NCI-H146 (cell line): Measurements from ENCODE around the gene DCP2.
A peak's percentile ranks its signal among the peaks of the same experiment; 100 is the strongest.

Experiments used
- DNase-seq: peaks from one replicate; lab custom pipeline; 2025; lab: John Stamatoyannopoulos, UW

The DCP2 gene

DNA sequence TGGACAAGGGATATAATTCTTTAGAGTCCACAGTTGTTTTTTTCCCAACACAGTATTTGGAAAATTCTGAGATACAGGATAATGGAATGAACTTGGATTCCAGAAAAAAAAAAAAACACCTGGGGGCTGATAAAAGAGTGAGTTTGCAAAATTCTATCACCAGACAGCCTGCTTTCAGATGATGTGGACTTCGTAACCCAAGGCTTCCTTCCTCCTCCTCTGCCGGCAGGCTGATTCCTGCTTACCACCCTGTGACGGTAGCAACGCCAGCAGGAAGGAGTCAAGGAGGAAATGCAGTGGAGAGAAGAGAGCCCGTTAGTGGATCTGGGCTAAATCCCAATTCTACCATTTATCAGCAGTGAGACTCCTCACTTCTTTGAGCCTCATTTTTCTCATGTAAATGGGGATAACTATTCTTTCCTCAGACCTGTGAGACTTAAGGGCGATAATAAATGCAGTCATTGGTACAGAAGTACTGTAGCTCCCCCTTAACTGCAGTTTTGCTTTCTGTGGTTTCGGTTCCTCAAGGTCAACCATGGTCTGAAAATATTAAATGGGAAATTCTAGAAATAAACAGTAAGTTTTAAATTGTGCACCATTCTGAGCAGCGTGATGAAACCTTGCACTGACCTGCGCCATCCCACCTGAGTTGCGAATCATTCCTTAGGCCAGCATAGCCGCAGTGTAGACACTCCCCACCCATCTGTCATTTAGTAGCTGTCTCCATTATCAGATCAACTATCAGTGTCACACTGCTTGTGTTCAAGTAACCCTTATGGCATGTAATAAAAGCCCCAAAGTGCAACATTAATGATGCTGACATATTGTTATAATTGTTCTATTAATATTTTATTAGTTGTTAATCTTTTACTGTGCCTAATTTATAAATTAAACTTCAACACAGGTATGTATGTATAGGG lies 71.4 kb downstream of the DCP2 start:
- DNase-seq = no peak

DNA sequence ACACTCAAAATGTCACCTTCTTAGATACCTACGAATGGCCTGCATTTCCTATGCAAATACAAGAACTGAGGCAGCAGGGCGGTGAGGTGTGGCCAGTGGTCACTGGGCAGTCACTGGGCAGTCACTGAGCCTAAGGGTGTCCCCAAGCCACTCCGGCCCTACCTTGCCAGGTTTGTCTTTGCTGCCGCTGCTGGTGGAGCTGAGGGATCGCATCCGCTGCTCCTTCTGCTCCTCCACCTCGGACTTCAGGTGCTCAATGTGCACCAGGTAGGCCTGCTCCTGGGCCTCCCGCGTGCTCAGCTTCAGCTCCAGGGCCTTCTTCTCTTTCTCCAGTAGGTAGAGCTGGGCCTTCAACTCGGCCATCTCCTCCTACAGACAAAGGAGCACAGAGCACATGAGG lies 72.3 kb downstream of the DCP2 start:
- DNase-seq = no peak

DNA sequence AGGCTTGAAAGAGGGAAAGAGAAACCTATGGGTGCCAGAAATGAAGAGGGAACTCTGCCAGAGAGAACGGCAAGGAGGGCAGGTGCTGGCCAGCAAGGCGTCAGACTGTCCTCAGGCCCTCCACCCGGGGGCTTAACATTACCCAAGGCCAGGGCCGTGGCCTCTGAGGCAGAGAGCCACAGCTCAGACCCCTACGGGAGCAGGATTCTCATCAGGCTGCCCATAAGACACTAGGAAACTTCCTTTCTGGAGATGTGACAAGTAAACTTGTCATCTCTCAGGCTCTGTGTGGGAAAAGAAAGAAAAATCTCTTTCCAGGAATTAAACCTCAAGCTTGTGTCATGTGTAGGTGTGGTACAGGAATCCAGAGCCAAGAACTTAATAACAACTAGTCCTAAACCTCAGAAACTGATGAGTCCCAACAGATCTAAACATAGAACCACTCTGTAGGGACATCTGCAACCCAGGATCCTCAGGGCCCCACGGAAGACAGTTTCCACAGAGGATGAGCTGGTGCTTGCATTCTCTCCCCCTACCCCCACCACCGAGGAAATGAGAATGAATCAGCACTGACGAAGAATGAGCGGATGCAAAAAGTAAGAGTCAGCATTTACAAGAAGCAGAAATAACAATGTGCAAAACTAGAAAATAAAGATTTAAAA lies 74.3 kb downstream of the DCP2 start:
- no peak for DNase-seq

DNA sequence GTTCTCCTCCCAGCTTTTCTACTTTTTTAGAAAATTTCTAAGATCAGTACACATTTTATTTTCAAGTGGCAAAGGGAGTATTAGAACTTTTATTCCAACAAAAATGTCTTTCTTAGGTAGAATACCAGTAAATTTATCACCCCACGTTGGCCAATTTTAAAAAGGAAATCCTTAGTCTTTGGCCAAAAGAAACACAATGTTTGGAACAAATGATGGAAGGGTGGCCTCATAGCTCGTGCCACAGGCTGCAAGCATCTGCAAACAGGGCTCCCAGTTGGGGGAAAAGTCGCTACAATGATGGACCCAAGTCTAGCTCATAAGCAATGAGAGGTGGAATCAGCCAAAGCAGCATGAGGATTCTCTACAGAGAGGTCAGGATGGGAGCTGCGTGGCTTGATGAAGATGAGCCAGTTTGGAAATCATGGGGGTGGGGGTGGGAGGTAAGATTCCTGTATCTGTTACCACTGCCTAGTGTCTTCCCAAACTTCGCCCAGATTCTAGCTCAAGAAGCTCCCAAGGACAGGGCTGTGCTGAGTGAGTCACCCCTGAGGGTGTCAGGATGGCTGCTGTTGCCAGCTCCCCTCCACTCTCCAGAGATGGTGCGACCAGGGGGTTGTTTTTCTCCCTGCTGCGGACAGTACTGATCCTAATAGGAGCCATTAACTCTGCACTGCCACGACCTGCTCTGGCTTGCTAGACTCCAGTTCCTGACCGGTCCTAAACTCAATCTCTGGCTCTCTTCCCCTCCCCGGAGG lies 75.6 kb downstream of the DCP2 start:
- no peak for DNase-seq

DNA sequence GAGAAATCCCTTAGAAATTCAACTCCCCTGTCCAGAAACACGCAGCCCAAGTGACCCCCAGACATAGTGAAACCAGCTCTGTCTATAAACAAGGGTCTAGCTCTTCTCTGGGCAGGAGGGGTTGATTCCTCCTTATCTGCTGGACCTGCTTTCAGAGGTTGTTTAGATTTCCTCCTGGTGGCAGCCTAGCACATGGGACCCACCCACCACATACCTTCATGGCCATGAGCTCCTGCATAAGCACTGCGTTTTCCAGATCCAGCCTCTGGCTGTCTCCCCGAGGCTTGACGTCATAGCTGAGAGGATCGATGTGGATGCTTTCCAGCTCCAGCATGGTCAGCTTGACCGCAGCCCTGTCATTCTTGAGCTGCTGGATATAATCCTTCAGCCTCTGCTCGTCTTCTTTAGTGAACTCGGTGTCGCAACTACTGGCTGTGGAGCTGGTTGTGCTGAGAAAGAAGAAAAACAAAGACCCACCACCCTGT lies 77.0 kb downstream of the DCP2 start:
- no peak for DNase-seq

DNA sequence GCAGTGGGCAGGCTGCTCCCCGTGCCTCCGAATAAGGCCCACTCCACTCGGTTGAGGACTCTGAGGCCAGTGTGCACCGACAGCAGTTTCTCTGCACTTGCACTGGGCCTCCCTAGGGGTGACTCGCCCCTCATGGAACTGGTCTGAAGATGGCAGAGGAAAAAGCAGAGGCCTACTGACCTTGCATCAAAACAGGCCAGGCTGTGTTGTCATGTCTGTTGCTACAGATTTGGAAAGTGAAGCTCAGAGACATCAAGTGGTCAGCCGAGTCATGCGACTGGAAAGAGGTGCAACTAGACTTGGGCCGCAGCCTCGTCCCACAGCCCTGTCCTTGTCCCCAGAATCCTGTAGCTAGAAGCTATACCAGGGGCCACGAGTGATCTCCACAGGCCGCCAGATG lies 78.3 kb downstream of the DCP2 start:
- no peak for DNase-seq

DNA sequence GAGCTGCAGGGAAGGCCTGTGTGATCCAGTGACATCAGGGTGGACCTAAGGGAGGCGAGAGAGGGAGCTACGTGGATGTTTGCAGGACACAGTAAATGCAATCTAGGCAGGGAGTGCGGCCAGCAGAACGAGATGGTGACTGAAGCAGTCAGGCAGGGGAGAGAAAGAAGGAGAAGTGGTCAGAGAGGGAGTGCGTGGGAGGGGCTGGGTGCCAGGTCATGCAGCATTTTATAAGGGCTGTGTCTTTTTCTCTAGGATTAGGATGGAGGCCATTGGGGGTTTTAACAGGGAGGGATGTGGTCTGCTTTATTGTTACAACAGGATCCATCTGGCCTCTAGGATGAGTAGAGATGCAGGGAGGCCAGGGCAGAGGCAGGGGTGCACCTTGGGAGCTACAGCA lies 80.4 kb downstream of the DCP2 start:
- no peak for DNase-seq

DNA sequence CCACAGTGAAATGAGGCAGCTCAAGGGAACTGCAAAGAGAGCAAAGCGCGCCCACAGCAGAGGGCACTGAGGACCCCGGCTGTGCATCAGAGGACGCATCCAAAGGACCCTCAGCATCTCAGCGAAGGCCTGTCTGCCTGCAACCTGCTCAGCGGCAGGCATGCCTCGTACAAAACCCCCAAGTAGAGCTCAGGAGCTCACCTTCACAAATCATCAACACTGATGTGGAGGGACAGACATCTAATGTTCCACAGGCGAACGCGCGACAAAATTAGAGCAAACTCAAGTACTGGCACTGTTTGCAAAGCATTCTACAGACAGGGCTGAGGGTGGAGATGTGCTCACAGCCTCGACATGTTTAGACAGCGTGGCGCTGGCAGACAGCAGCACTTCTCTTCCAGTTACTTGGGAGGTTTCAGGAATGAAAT lies 81.0 kb downstream of the DCP2 start:
- no peak for DNase-seq

DNA sequence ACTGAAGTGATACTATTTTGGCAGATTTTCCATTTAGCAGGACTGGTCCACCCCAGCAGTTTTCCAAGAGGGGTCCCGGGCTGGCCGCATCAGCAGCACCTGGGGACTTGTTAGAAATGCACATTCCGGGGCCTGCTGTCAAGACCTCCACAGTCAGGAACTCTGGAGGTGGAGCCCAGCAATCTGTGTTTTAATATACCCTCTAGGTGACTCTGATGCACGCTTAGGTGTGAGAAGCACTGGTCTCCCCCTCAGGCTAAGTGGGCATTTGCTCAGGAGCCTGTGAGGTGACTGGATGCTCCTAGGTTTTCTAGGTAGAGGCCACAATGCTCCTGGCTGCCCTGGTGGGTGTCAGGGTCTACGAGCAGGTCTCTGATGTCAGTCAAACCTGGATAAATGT lies 81.7 kb downstream of the DCP2 start:
- DNase-seq = no peak

DNA sequence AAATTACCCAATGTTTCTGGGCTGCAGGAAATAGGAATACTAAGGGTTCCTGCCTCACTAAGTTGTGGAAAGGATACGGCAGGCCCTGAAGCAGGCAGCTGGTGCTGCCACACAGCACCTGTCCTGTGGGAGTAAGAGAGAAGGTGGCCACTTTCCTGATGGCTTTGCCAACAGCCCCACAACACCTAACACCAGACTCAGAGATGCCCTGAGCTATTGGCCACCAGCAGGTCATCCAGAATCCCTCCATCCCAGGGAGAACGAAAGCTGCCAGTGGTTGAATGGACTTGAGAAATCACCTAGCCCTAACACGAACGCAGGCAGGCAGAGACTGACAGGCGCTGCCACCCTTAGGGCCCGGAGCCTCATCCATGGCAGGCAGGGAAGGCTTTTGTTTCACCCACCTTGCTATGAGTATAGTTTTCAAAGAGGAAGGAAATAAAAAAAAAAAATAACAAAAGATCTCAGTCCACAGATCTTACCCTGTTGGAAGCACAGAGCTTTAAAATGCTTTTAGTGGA lies 82.2 kb downstream of the DCP2 start:
- peak; percentile 40 for DNase-seq

DNA sequence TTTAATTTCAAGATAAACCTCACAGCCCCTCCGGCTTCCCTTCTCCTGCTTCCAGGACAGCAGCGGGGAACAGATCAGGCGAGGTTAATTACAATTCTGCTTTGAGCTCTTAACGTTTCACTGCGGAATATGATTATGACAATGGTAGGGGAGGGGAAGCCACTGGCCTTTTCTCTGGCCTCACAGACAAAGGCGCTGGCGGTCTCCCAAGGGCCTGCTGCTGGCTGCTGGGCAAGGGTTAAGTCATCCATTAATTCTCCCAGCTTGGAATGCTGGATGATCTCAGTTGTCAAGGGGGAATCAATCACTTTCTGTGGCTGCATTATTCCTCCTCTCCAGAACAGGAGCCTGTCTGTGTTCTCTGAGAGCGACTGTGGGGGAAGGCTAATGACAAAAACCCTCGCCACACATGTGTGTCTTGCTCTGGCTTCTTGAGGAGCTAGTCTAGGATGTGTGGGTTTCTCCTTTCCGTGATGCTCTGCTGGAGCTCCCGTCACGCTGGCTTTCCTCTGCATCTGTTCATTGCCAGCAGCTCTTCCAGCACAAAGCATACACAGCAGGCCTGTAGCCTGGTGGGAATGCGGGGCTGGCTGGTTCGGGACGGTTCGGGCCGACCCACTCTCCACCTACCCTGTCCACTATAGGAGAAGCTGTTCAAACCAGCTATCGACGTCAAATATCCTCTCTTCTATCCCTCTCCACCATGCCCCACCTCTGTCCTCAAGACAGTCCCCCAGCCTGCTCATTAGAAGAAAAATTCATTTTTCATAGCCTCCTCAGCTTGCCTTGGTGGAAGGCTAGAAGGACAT lies 82.8 kb downstream of the DCP2 start:
- peak; percentile 58 for DNase-seq

DNA sequence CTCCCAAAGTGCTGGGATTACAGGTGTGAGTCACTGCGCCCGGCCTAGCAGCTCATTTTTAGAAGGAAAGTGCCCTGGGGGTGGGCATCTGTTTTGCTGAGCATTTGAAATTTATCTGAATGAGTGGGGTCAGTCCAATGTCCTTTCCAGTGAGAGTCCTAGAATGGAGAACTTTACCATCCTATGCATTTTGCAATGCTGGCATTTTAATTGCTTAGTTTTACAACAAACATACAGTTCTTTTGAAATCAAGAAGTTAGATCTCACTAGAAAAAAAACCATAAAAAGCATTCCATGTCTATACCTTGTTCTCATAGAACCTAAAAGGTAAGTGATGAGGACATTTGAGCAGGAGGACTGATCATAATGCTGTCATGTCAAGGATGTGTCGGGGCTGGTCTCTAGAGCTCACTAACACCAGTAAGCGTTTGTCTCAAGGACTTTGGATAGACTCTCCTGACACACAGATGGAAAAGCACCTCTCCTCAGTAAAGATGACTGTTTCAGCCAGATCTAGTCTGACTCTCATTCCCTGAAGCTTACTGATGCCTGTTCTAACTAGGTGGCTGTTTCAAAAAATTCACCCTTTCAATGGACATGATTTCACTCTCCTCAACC lies 83.9 kb downstream of the DCP2 start:
- DNase-seq = no peak

DNA sequence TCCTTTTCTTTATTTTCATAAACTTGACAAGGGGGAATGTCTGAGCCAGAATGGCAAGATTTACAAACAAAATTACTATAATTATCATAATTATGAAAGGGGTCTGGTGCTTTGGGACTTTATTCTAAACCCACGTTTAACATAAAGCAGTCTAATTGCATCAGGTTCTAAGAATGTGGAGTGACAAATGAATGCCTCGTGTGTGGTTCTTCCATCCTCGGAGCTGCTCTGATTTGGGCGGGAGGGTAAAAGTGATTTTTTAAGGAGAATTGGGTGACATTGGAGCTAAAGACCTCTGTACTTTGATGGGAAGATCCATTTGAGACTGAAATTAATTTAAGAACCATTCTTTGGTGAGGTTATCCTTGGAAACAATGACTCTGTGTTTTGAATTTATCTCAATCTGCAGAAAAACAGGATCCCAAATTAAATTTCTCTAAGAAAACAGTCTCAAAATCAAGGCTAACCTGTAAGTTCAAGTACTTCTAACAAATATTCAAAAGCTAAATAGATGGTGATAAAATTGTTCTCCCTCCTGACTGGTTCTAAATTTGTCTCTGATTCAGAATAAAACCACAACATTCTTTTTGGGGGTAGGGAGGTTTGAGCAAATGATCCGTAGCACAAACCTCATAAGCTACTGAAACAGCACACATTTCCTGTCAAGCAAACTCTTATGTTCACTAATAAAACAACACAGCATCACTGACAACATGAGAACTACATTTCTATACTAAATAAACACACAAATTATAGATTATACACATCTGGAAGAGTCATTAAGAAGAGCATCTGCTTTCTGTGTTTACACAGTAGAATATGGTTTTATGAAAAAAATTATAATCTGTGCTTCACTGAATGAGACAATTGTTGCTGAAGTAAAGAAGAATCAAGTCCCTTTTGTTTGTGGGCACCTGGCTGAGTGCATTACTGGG lies 85.5 kb downstream of the DCP2 start:
- DNase-seq = peak; percentile 68

DNA sequence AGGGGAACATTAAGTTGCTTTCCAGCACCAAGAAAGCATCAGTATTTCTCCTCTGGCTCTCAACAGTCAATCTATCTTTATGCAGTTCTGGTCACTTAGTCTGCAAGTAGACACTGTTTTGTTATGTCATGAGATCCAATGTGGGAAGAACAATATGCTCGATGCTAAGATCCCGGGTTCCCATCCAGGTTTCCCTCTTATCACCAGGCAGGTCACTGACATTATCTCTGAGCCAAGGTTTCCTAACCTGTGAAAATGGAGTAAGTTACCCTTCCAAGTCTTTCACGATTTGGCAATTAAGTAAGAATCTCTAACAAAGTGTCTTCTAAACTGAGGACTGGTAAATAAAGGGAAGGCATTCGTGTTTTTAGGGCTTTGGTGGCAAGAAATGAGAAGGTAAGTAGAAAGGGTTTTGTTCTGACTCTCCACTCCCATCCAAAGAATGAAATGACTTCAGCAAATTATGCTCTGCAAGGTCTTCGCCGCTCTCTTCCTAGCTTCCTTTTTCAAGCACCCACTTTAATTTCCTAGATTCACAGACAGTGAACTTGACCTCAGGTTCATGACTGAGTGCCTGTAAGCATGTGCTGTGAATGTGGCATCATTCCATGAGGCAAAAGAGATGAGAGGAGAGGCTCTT lies 86.4 kb downstream of the DCP2 start:
- no peak for DNase-seq

DNA sequence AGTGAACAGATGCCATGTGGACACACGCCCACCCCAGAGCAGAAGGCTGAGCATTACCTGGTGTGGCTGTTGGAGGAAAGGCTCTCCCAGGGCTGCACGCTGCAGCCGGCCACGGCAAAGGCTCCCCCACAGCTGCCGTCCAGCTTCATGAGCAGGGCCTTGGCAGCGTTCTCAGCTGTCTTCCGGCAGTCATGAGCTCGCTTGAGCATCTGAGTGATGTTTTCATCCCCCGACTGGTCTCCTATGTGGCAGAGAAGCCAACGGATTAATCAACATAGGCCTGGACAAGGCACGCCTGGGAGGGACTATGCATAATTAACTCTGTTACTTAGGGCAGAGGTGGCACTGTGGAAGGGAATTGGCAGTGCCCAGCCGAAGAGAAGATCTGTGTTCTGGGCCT lies 87.3 kb downstream of the DCP2 start:
- no peak for DNase-seq

DNA sequence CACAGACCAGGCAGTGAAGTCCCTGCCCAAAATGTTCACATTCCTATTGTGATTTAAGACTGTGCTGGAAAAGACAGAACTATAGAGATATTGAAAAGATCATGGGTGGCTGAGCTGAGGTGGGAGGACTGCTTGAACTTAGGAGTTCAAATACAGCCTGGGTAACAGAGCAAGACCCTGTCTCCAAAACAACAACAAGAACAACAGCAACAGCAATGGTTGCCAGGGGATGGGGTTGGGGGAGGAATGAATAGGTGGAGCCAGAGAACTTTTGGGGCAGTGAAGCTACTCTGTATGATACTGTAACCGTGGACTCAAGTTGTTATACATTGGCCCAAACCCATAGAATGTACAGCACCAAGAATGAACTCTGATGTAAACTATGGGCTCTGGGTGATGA lies 88.2 kb downstream of the DCP2 start:
- no peak for DNase-seq

DNA sequence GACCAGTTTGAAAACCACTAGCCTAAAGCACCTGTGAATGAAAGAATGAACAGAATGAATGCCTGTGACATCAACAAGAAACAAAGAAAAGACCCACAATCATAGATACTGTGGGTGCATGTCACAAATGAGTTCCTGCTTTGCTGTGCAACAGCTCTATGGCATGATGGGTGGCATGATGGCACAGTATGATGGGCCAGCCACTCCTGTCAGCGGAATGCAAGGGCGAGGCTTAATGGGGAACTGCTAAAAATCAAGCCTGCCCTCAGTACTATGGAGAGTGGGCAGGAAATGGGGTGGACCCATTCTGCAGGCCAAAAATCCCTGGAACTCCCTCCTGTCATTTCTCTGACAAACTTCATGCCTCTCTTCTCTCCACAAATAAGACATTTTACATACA lies 89.0 kb downstream of the DCP2 start:
- no peak for DNase-seq

DNA sequence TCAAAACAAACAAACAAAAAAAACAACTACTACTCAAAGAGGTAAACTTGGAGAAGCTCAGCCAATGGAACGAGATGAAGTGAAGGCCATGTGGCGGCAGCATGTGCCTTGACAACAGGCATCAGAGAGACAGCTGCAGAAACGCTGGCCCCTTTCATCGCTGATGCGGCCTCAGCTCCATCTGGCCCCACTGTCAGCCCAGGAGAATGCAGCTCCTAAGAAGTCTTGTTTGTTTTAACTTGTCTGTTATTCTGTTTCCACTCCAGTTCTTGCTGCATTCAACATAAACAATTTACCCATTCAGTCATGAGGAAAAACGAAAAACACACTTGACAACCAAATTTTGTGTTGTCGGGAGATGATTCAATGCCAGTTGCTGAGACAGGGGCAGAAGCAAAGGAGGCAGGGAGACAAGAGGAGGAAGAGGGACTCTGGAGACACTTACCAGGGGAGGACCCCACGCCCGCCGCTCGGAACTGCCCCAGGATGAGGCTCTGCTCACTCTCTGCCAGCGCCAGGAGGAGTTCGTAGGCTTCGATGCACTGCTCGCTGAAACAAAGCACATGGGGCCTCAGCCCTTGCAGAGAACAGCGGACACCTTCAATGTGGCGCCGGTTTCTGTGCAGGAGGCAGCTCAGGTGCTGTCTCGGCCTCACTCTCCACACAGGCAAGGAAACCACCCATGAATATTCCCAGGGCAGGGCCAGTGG lies 91.2 kb downstream of the DCP2 start:
- DNase-seq = no peak

DNA sequence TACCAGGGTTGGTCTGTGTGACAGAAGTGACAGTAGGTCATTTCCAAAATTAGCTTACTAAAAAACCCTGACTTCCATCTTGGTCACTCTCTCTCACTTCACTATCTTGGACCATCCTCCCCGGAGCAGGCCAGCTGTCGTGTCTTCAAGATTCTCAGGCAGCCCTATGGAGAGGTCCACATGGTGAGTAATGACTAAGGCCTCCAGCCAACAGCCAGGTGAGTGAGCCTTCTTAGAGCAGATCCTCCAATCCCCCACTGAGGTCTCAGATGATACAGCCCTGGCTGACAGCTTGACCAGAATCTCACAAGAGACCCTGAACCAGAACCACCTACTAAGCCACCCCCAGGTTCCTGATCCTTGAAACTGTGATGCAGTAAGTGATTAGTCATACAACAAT lies 92.0 kb downstream of the DCP2 start:
- DNase-seq = no peak
